Transverse colon (tissue), 4 donors: Measurements from ENCODE around the gene CEP70. TPM values are rescaled to one million over a fixed set of nuclear protein-coding genes. Genes with fewer than 3 reads are reported as not detected.

Source experiments
- DNase-seq: peaks from one replicate; pipeline ENCODE4 v3.0.0-alpha.2; 2019
- H3K27ac ChIP-seq, 4 donors: fragments of 200-600 bp; sonication (generic); 2 replicates each; pipeline ENCODE4 v1.5.1; 2016 to 2018; ENCODE audit warnings: inconsistent platforms in 4 of 4
- H3K27me3 ChIP-seq: fragments of 200-600 bp; sonication (generic); 2 replicates; pipeline ENCODE4 v1.5.1; 2017; ENCODE audit warnings: inconsistent platforms
- H3K36me3 ChIP-seq, 4 donors: fragments of 200-600 bp; sonication (generic); 2 replicates each; pipeline ENCODE4 v1.5.1; 2017 to 2019; ENCODE audit warnings: inconsistent platforms in 4 of 4
- H3K4me1 ChIP-seq, 4 donors: fragments of 200-600 bp; sonication (generic); 2 replicates each; pipeline ENCODE4 v1.5.1; 2017 to 2020; ENCODE audit warnings: inconsistent platforms in 4 of 4
- H3K4me3 ChIP-seq, 4 donors: fragments of 200-600 bp; sonication (generic); 1 replicate in 1 of 4; 2 replicates in 3 of 4; pipeline versions ENCODE4 v1.5.1 to v1.6.1; 2017 to 2019; ENCODE audit warnings: inconsistent platforms in 4 of 4
- H3K9me3 ChIP-seq, 2 donors: fragments of 200-600 bp; sonication (generic); 2 replicates each; pipeline ENCODE4 v1.5.1; 2017 to 2019; ENCODE audit warnings: inconsistent platforms in 2 of 2
- EP300 ChIP-seq: sonication (generic); formaldehyde crosslinking; IDR thresholded peaks from one replicate; pipeline ENCODE4 v1.6.1; 2017; ENCODE audit warnings: antibody characterized with exemption, low read depth
- POLR2A ChIP-seq: fragments of 450-650 bp; IDR thresholded peaks from one replicate; pipeline ENCODE4 v1.6.1; 2016; ENCODE audit warnings: antibody characterized with exemption, mild to moderate bottlenecking, moderate library complexity
- POLR2AphosphoS5 ChIP-seq, 3 donors: sonication (generic); formaldehyde crosslinking; IDR thresholded peaks; one replicate each; pipeline ENCODE4 v1.6.1; 2016; ENCODE audit warnings: antibody characterized with exemption in 3 of 3
- WGBS, 2 donors: methylation state at CpG; one replicate each; pipeline ENCODE4 v1.1.5; 2018; ENCODE audit warnings: low coverage in 1 of 2; 5-methylcytosine and 5-hydroxymethylcytosine counted together
- in situ Hi-C, 4 donors: fragments of 200-750 bp; cut with MboI; loops; one replicate each; pipeline versions ENCODE4 v1.15.0 to v1.15.1; 2017; ENCODE audit warnings: low sequenced_read_pairs in 3 of 4, low pct_ligation_motif_present in 1 of 4, low pct_unique_long_range_greater_than_20kb in 1 of 4
- intact Hi-C: fragments of 100-400 bp; cut with DNase I; formaldehyde crosslinking; loops from one replicate; pipeline ENCODE4 v1.15.1; 2023; ENCODE audit warnings: low total_unique reads
- total RNA-seq, 4 donors: library from RNA; depleted of rRNA; stranded (reverse); fragments of >200 nt; gene quantifications; one replicate each; pipeline ENCODE4 v1.1.0, GENCODE V29; 2016
- TF ChIP-seq, protein P1 (sequence below), 5 experiments: fragments of 200-600 bp in 3 of 5; fragments of 450-650 bp in 2 of 5; sonication (generic) in 3 of 5; IDR thresholded peaks; 1 replicate in 2 of 5; 2 replicates in 3 of 5; pipeline ENCODE4 v1.5.1; 2016 to 2017; ENCODE audit warnings: antibody characterized with exemption in 5 of 5, inconsistent platforms in 3 of 5, mild to moderate bottlenecking in 2 of 5, moderate library complexity in 1 of 5

Gene CEP70, protein sequence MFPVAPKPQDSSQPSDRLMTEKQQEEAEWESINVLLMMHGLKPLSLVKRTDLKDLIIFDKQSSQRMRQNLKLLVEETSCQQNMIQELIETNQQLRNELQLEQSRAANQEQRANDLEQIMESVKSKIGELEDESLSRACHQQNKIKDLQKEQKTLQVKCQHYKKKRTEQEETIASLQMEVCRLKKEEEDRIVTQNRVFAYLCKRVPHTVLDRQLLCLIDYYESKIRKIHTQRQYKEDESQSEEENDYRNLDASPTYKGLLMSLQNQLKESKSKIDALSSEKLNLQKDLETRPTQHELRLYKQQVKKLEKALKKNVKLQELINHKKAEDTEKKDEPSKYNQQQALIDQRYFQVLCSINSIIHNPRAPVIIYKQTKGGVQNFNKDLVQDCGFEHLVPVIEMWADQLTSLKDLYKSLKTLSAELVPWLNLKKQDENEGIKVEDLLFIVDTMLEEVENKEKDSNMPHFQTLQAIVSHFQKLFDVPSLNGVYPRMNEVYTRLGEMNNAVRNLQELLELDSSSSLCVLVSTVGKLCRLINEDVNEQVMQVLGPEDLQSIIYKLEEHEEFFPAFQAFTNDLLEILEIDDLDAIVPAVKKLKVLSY
- total RNA-seq, result 10 to 100 TPM in 3 of 4 donors, 1 to 10 TPM in 1; 4.1 to 46.8 (median 22.6) TPM

DNA sequence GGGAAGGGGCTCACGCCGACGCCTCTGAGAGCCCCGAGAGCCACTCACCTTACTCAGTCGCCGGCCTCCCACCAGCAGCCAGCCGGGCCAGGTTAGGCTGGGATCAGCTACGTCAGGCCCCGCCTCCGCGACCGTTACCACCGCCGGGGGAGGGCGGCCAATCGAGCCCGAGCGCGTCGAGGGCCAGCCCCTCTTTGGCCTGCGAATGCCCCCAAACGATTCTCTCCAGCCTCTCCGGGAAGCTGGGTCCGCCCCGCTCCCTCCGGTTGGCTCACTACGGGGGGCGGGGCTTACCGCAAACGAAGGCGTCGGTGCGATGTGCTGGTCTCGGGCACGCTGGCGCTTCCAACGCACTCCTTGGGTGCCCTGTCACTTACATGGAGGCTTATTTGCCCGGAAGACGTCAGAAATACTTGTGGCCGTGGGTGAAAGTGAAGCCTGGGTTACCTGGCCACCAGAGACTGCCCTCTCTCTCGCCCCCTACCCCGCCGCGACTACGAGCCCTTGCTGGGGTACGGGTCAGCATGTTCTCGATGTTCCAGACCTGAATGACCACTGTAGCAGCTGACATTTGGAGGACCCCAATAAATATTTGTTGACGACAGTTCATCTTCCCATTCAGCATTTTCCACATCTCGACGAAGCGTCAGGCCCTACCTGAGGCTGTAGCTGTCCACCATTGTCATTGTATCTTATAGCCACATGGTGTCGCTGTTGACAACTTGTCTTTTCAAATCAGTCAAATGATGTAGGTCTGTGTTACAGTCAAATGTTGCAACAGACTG, at the start of gene CEP70:
Gene CEP70, minus strand, starts transcription at position 111 of the 785 bp plus-strand sequence. CDS start 21,333 bp downstream, outside the sequence.
- DNase-seq, result peak; percentile 96
- intact Hi-C loops (loop anchor here (2.0 kb wide), 1 partner anchor 320 kb away; no protein-coding TSS in a partner anchor), in situ Hi-C loops (loop anchor here in 3 of 4 donors (10.0 kb wide), 4 partner anchors 260 to 340 kb away; no protein-coding TSS in a partner anchor)
- no peaks in the 10 kb centered on the region for H3K27me3 ChIP-seq
- WGBS, 2 donors, result 0% methylated on average over 41 of the region's 52 CpGs; no CpG with 5 or more reads in 1 of the 2 donors
- peaks cover 6 to 33% (median 15%) of the 10 kb centered on the region in 4 donors for H3K4me1 ChIP-seq
- H3K9me3 ChIP-seq, result no peaks in the 10 kb centered on the region
- TF ChIP-seq POLR2AphosphoS5 (IDR thresholded peaks at IDR 0.05) (peak; percentile 91 to 93 (median 92)), EP300 (no peak), POLR2A (peak; percentile 97)
- TF ChIP-seq, protein P1, sequence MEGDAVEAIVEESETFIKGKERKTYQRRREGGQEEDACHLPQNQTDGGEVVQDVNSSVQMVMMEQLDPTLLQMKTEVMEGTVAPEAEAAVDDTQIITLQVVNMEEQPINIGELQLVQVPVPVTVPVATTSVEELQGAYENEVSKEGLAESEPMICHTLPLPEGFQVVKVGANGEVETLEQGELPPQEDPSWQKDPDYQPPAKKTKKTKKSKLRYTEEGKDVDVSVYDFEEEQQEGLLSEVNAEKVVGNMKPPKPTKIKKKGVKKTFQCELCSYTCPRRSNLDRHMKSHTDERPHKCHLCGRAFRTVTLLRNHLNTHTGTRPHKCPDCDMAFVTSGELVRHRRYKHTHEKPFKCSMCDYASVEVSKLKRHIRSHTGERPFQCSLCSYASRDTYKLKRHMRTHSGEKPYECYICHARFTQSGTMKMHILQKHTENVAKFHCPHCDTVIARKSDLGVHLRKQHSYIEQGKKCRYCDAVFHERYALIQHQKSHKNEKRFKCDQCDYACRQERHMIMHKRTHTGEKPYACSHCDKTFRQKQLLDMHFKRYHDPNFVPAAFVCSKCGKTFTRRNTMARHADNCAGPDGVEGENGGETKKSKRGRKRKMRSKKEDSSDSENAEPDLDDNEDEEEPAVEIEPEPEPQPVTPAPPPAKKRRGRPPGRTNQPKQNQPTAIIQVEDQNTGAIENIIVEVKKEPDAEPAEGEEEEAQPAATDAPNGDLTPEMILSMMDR (IDR thresholded peaks at IDR 0.05), result peak; percentile 87 to 97 (median 89)
- peak within 1 kb of the TSS; percentile 49 to 75 (median 58) for H3K4me3 ChIP-seq
- H3K36me3 ChIP-seq, result no peaks in the 10 kb centered on the region
- H3K27ac ChIP-seq, result peak within 1 kb of the TSS; percentile 88 to 95 (median 92)

- no peak for TF ChIP-seq EP300
- no peak for TF ChIP-seq POLR2A
- TF ChIP-seq, protein P1 (IDR thresholded peaks at IDR 0.05), result no peak
- no peak for TF ChIP-seq POLR2AphosphoS5 (IDR thresholded peaks at IDR 0.05)
- intact Hi-C loops, result no loop called here
- no peak for DNase-seq
- in situ Hi-C loops, result no loop called here
- Histone ChIP-seq H3K36me3 (no peaks in the 10 kb centered on the region), H3K9me3 (peaks cover 28 to 41% of the 10 kb centered on the region in 2 donors), H3K27ac (no peak overlapping the region), H3K4me1 (no peaks in the 10 kb centered on the region), H3K4me3 (no peak overlapping the region), H3K27me3 (no peaks in the 10 kb centered on the region)
- WGBS, 2 donors, result 100% methylated on average over 1 of the region's 1 CpG
Observed at GRCh38 chr3:138642927-138643253, 48.8 kb upstream of the CEP70 start.

- no peak for DNase-seq
- intact Hi-C loops, result no loop called here
- 82 to 100% methylated on average over 2 to 4 of the region's 4 CpGs for WGBS, 2 donors
Observed at GRCh38 chr3:138642226-138642926, 48.3 kb upstream of the CEP70 start.

More at GRCh38 chr3:138642226-138642926, 48.3 kb upstream of the CEP70 start:
- Histone ChIP-seq H3K27ac (no peak overlapping the region), H3K9me3 (peaks cover 28 to 41% of the 10 kb centered on the region in 2 donors), H3K36me3 (no peaks in the 10 kb centered on the region), H3K4me1 (no peaks in the 10 kb centered on the region), H3K4me3 (no peak overlapping the region), H3K27me3 (no peaks in the 10 kb centered on the region)
- TF ChIP-seq POLR2A (no peak), EP300 (no peak), POLR2AphosphoS5 (IDR thresholded peaks at IDR 0.05) (no peak)
- TF ChIP-seq, protein P1 (IDR thresholded peaks at IDR 0.05), result no peak
- in situ Hi-C loops, result no loop called here
